IMR-90 (cell line): ENCODE measurements around the gene GMEB2. TPM values are rescaled to one million over a fixed set of nuclear protein-coding genes. Genes with fewer than 3 reads are reported as not detected.
A peak's percentile ranks its signal among the peaks of the same experiment; 100 is the strongest.

Source experiments
- ATAC-seq: fragments of 200-7000 bp; cut with Tn5 transposase; 2 replicates; pipeline ENCODE4 v1.9.1; 2020; ENCODE audit warnings: low read depth, mild to moderate bottlenecking, moderate library complexity
- BruUV-seq: library from RNA; stranded (reverse); fragments of 400-500 nt; replicated peaks from 2 replicates; lab custom pipeline; 2021; lab: Mats Ljungman, UMichigan
- CTCF ChIA-PET: fragments of 300-600 bp; formaldehyde crosslinking; extraction: SDS; loops from one replicate; lab custom pipeline; 2021; ENCODE audit warnings: antibody characterized with exemption; lab: Yijun Ruan, JAX
- POLR2A ChIA-PET: fragments of 300-600 bp; sonication (Branson Sonifier 250); formaldehyde crosslinking; loops from one replicate; lab custom pipeline; 2022; ENCODE audit warnings: antibody characterized with exemption; ENCODE audit not compliant: unreplicated experiment; lab: Charles Lee
- DNase-seq: peaks from one replicate; pipeline ENCODE4 v3.0.0; 2013
- H2AFZ ChIP-seq: replicated peaks from 2 replicates; pipeline ENCODE3; 2013; ENCODE audit warnings: low read length, mild to moderate bottlenecking; ENCODE audit not compliant: poor library complexity
- H2AK5ac ChIP-seq: 2 replicates; pipeline ENCODE4 v1.6.1; 2013; ENCODE audit warnings: low read depth, low read length, inconsistent platforms
- H2AK9ac ChIP-seq: replicated peaks from 2 replicates; pipeline ENCODE3; 2013; ENCODE audit warnings: mild to moderate bottlenecking, low read depth, low read length, moderate library complexity; ENCODE audit not compliant: poor library complexity
- H2BK120ac ChIP-seq: 2 replicates; pipeline ENCODE4 v1.6.1; 2013; ENCODE audit warnings: low read depth, low read length, inconsistent platforms
- H2BK15ac ChIP-seq: 3 replicates; pipeline ENCODE4 v1.6.1; 2013; ENCODE audit warnings: low read depth, low read length, inconsistent platforms
- H2BK20ac ChIP-seq: 2 replicates; pipeline ENCODE4 v1.6.1; 2013; ENCODE audit warnings: low read depth, mild to moderate bottlenecking, inconsistent platforms, low read length, moderate library complexity
- H2BK5ac ChIP-seq: 2 replicates; pipeline ENCODE4 v1.6.1; 2013; ENCODE audit warnings: mild to moderate bottlenecking, low read depth, low read length, inconsistent platforms; ENCODE audit not compliant: poor library complexity, severe bottlenecking
- H3K14ac ChIP-seq: replicated peaks from 2 replicates; pipeline ENCODE4 v1.6.1; 2013; ENCODE audit warnings: low read depth, low read length, inconsistent platforms
- H3K18ac ChIP-seq: 2 replicates; pipeline ENCODE4 v1.6.1; 2013; ENCODE audit warnings: low read depth, low read length, control low read depth
- H3K23ac ChIP-seq: 2 replicates; pipeline ENCODE4 v1.6.1; 2013; ENCODE audit warnings: low read depth, low read length, inconsistent platforms
- H3K27ac ChIP-seq: 2 replicates; pipeline ENCODE4 v1.5.1; 2013; ENCODE audit warnings: mild to moderate bottlenecking, control low read depth, low read length; ENCODE audit not compliant: insufficient read depth
- H3K27me3 ChIP-seq: 2 replicates; pipeline ENCODE4 v1.6.1; 2013; ENCODE audit warnings: low read length; ENCODE audit not compliant: control insufficient read depth, insufficient read depth
- H3K36me3 ChIP-seq: 2 replicates; pipeline ENCODE4 v1.6.1; 2013; ENCODE audit warnings: low read length, mixed read lengths; ENCODE audit not compliant: control insufficient read depth, insufficient read depth
- H3K4ac ChIP-seq: 2 replicates; pipeline ENCODE4 v1.6.1; 2013; ENCODE audit warnings: low read depth, low read length, inconsistent platforms
- H3K4me1 ChIP-seq: 2 replicates; pipeline ENCODE4 v1.6.1; 2013; ENCODE audit warnings: low read length, mixed read lengths; ENCODE audit not compliant: control insufficient read depth, insufficient read depth
- H3K4me2 ChIP-seq: 2 replicates; pipeline ENCODE4 v1.6.1; 2013; ENCODE audit warnings: low read depth, mild to moderate bottlenecking, control low read depth, low read length, moderate library complexity
- H3K4me3 ChIP-seq: 2 replicates; pipeline ENCODE4 v1.5.1; 2013; ENCODE audit warnings: low read depth, mild to moderate bottlenecking, control low read depth, low read length, moderate library complexity; ENCODE audit not compliant: insufficient read depth
- H3K56ac ChIP-seq: 2 replicates; pipeline ENCODE4 v1.6.1; 2013; ENCODE audit warnings: low read length, inconsistent platforms; ENCODE audit not compliant: insufficient read depth; ENCODE audit errors: extremely low read depth
- H3K79me1 ChIP-seq, 2 experiments: 2 replicates each; pipeline ENCODE4 v1.6.1; 2013; ENCODE audit warnings: low read length in 2 of 2, inconsistent platforms in 1 of 2, low read depth in 1 of 2
- H3K9ac ChIP-seq: 2 replicates; pipeline ENCODE4 v1.6.1; 2013; ENCODE audit warnings: low read depth, low read length, control low read depth
- H3K9me1 ChIP-seq: 2 replicates; pipeline ENCODE4 v1.6.1; 2013; ENCODE audit warnings: low read length, inconsistent platforms; ENCODE audit not compliant: insufficient read depth
- H3K9me3 ChIP-seq: 2 replicates; pipeline ENCODE4 v1.6.1; 2013; ENCODE audit warnings: low read length; ENCODE audit not compliant: control insufficient read depth, insufficient read depth
- H4K20me1 ChIP-seq: 2 replicates; pipeline ENCODE4 v1.6.1; 2013; ENCODE audit warnings: low read length, inconsistent platforms; ENCODE audit not compliant: insufficient read depth
- H4K5ac ChIP-seq: 2 replicates; pipeline ENCODE4 v1.6.1; 2013; ENCODE audit warnings: mild to moderate bottlenecking, low read depth, low read length, control low read depth
- H4K8ac ChIP-seq, 2 experiments: 2 replicates each; pipeline ENCODE4 v1.6.1; 2013; ENCODE audit warnings: low read depth in 2 of 2, low read length in 2 of 2, control low read depth in 1 of 2, inconsistent platforms in 1 of 2
- H4K91ac ChIP-seq: 2 replicates; pipeline ENCODE4 v1.6.1; 2013; ENCODE audit warnings: low read depth, low read length, inconsistent platforms; ENCODE audit not compliant: insufficient read depth
- CEBPB ChIP-seq: IDR thresholded peaks from 2 replicates; pipeline ENCODE4 v1.6.1; 2012; ENCODE audit warnings: low read depth, low read length, improper control_type of control experiment
- SMC3 ChIP-seq: fragments of 150-350 bp; IDR thresholded peaks from 2 replicates; pipeline ENCODE4 v1.6.1; 2016; ENCODE audit warnings: low read depth, mild to moderate bottlenecking, antibody characterized with exemption, low read length, moderate library complexity
- USF2 ChIP-seq: fragments of 150-350 bp; IDR thresholded peaks from 2 replicates; pipeline ENCODE4 v1.6.1; 2017; ENCODE audit warnings: mild to moderate bottlenecking, antibody characterized with exemption, low read length, low read depth
- WGBS, 2 experiments: methylation state at CpG; one replicate each; pipeline versions ENCODE4 v1.1.5 to v1.1.7; 2013; ENCODE audit warnings: missing lambda C conversion rate in 2 of 2; ENCODE audit not compliant: insufficient read length in 1 of 2; ENCODE audit errors: extremely low coverage in 2 of 2; 5-methylcytosine and 5-hydroxymethylcytosine counted together
- dilution Hi-C: fragments of 300-500 bp; cut with HindIII; formaldehyde crosslinking; loops from one replicate; pipeline ENCODE4 v1.14.3; 2018; ENCODE audit warnings: low sequenced_read_pairs; ENCODE audit not compliant: unreplicated experiment
- in situ Hi-C: fragments of 300-500 bp; cut with MboI; formaldehyde crosslinking; loops from 3 replicates; pipeline ENCODE4 v1.14.3; 2019; ENCODE audit warnings: low sequenced_read_pairs, inconsistent platforms, mixed read lengths
- intact Hi-C: fragments of 100-400 bp; cut with micrococcal nuclease; formaldehyde crosslinking; loops from 2 replicates; pipeline ENCODE4 v1.10.0; 2022
- polyA plus RNA-seq, 3 experiments: library from polyadenylated mRNA; depleted of rRNA; stranded (reverse); fragments of >200 nt; gene quantifications; 2 replicates each; pipeline ENCODE4 v1.2.3, GENCODE V29; 2012; ENCODE audit warnings: low replicate concordance in 1 of 3
- total RNA-seq: library from RNA; depleted of rRNA; stranded (reverse); fragments of >200 nt; gene quantifications from 2 replicates; pipeline ENCODE4 v1.2.3, GENCODE V29; 2012

GMEB2 gene
- total and polyA plus RNA-seq, 2 of the 4 experiments (the other 2 are of a cell fraction): 5.0 to 10.0 TPM

GRCh38 chr20:63579017-63579694, 47.7 kb downstream of the GMEB2 start:
- Histone ChIP-seq H3K23ac (no peak overlapping the region), H4K91ac (no peak overlapping the region), H3K9me1 (peaks cover 2% of the 10 kb centered on the region; the same call in 1 of the 2 replicates), H2AK9ac (no peak overlapping the region), H2AFZ (peak overlapping the region; percentile 65), H3K9ac (no peak overlapping the region), H2BK120ac (no peak overlapping the region), H3K4ac (no peak overlapping the region), H3K56ac (no peak overlapping the region), H3K79me1 (peaks cover 0 to 3% of the 10 kb centered on the region in 2 experiments; a peak in 1 of 4 replicates), H4K5ac (no peak overlapping the region), H3K27ac (no peak overlapping the region), H3K9me3 (no peaks in the 10 kb centered on the region), H3K27me3 (no peaks in the 10 kb centered on the region), H3K36me3 (no peaks in the 10 kb centered on the region), H4K8ac (no peak overlapping the region), H2BK5ac (no peak overlapping the region), H3K4me2 (no peak overlapping the region), H3K4me1 (peaks cover 4% of the 10 kb centered on the region), H3K14ac (no peak overlapping the region), H2AK5ac (no peak overlapping the region), H2BK20ac (no peak overlapping the region), H4K20me1 (no peaks in the 10 kb centered on the region), H2BK15ac (no peak overlapping the region), H3K4me3 (no peak overlapping the region), H3K18ac (no peak overlapping the region)
- dilution Hi-C loops: no loop called here
- no TSS peak for BruUV-seq
- POLR2A ChIA-PET: no interaction called here
- WGBS, 2 experiments: 76% methylated on average over 5 of the region's 19 CpGs; no CpG with 5 or more reads in 1 of the 2 experiments
- CTCF ChIA-PET: no interaction called here
- DNase-seq (no peak), ATAC-seq (no peak)
- intact Hi-C loops: no loop called here
- TF ChIP-seq USF2 (no peak), SMC3 (no peak), CEBPB (0 out of 2 replicates have a peak, but pooled peaks have one; percentile 6)
- in situ Hi-C loops: no loop called here
